GM10266 (cell line): Measurements from ENCODE around the gene TPX2.

ENCODE experiments used
- DNase-seq: peaks from one replicate; pipeline ENCODE4 v3.0.0; 2012; ENCODE audit errors: extremely low spot score
- CTCF ChIP-seq: IDR thresholded peaks from 2 replicates; pipeline ENCODE4 v1.5.1; 2012; ENCODE audit warnings: mild to moderate bottlenecking, low read depth; ENCODE audit not compliant: control insufficient read depth, insufficient read depth; ENCODE audit errors: missing control alignments

Gene TPX2

GRCh38 chr20:31704225-31705119, 34.6 kb upstream of the TPX2 start:
- no peak for DNase-seq
- TF ChIP-seq CTCF = no peak

- TF ChIP-seq CTCF = no peak
- no peak for DNase-seq
These were observed 33.9 kb upstream of the TPX2 start for GRCh38 chr20:31705191-31705590.

DNA sequence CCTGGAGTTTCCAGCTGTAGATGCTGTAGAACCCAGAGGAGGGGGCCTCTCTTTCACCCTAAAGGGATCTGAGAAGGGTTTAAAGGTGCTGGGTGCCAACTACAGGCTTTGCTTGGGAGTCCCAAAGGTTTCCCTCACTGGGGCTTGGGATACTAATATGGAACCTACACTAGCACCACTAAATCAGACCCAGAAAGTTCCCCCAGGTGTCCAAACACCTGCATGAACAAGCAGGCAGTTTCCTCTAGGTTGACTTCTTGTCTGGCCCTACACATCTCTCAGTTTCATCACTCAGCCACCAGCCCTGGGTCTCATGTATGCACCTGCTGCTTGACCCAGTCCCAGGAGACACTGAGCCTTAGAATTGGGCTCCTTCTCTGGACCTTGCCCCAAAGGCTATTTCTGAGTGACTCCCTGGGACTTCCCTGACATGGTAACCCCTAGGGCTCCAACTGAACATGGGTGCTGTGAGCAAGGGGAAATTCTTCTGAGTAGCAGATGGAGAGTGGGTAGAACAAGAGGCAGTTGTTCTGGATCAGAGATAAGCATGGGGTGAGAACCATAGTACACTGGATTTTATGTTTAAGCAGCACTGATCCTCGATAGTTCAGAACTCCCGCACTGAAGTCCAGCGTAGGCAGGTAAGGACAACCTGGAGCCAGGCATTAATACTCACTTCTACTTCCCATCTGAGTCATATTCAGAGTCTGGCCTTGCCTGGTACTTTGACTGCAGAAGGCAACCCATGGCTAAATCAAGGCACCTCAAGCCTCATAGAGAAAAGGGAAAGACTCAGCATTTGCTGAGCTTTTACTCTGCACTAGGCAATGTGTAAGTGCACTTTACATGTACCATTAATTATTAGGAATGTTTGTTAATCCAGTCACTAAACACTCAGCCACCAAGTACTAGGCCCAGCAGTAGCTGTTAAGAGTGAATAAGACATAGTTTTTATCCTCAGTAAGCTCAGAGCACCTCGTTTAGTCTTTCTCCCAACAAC, 33.2 kb upstream of the TPX2 start:
- DNase-seq = no peak
- no peak for TF ChIP-seq CTCF

DNA sequence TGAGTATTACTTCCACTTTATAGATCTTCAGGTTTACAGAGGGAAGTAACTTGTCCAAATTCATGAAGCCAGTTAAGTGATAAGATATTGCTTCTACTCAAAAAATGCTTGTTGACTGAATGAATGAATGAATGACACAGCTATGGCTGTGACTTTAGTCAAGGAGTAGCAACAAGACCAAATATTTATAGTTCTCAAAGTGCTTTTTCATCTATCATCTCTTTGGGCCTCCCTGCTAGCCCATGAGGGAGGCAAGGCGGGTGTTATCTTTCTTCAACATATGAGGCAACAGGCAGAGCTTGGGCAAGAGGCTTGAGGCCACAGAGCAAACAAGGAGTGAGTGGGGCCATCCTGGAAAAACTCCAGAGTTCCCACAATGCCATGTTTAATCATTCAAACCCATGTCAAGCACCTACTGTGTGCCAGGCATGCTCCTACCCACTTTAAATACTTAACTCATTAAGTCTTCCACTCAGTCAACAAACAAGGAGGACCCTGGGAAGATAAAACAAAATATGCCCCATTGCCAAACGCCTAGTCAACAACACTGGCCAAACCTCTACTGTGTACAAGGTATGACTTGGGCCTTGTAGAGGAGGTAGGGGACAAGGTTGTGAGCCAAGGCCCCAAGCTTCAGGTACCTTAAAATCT, 32.4 kb upstream of the TPX2 start:
- no peak for TF ChIP-seq CTCF
- DNase-seq = no peak

DNA sequence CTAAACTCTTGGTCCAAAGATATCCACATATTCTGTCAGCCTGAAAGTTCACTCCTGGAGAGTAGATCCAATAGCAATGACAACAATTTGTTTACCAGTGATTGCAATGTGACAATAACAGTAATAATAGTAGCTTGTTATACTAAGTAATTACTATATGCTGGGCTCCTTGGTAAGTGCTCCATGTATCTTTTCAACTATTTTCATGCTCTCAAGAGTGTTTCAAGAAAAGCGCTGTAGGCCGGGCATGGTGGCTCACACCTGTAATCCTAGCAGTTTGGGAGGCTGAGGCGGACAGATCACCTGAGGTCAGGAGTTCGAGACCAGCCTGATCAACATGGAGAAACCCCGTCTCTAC, 31.9 kb upstream of the TPX2 start:
- no peak for DNase-seq
- TF ChIP-seq CTCF = no peak

- no peak for TF ChIP-seq CTCF
These were observed 30.9 kb upstream of the TPX2 start for GRCh38 chr20:31707994-31708735.

More at GRCh38 chr20:31707994-31708735, 30.9 kb upstream of the TPX2 start:
- DNase-seq = no peak
